ENCODE measurements around the gene PTPRM. TPM values are rescaled to one million over a fixed set of nuclear protein-coding genes. Genes with fewer than 3 reads are reported as not detected.

Gene PTPRM
- total and polyA plus RNA-seq, 2 of the 4 experiments (the other 2 are of a cell fraction), result 28.3 to 51.2 TPM

DNA sequence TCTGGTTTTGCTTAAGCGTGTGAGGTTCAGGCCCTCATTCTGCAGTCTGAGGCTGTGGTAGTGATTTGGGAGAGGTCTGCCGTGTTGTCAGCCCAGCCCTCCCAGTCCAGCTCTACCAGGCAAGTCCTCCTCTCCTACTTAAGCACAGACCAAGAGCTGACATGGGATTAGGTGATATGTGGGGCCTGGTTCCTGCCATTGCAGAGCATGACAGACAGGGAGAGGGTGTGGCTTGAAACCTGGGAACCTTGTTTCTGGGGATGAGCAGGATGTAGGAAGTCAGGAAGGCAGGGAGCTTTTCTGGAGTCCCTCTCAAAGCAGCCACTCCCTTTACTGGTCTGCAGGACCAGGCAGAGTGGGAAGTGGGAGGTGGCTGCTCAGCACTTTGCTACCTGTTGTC lies 38.6 kb downstream of the PTPRM start:
- H3K4me2 ChIP-seq (ENCODE audit: low read depth, low read length), result no peak overlapping the region
- H3K14ac ChIP-seq (replicated peaks; ENCODE audit: low read depth, low read length), result no peak overlapping the region
- no peaks in the 10 kb centered on the region for H3K36me3 ChIP-seq (ENCODE audit: control insufficient read depth, insufficient read depth, low read length)
- H3K9me3 ChIP-seq (ENCODE audit: control insufficient read depth, insufficient read depth, low read length), result no peaks in the 10 kb centered on the region
- H3K9ac ChIP-seq (ENCODE audit: low read depth, low read length), result no peak overlapping the region
- no peak for TF ChIP-seq BHLHE40 (IDR thresholded peaks at IDR 0.05; ENCODE audit: low read depth, low read length)
- no peak for TF ChIP-seq RCOR1 (IDR thresholded peaks at IDR 0.05; ENCODE audit: insufficient replicate concordance, low read length)
- H3K27me3 ChIP-seq (ENCODE audit: control insufficient read depth, insufficient read depth, low read length), result no peaks in the 10 kb centered on the region
- dilution Hi-C loops (cut with HindIII; ENCODE audit: low sequenced_read_pairs, unreplicated experiment) (no loop called here), intact Hi-C loops (cut with micrococcal nuclease) (no loop called here), in situ Hi-C loops (cut with MboI; ENCODE audit: low sequenced_read_pairs) (no loop called here)
- H2AFZ ChIP-seq (replicated peaks; ENCODE audit: low read length, poor library complexity), result no peak overlapping the region
- 0 out of 2 replicates have a peak overlapping the region, but pooled peaks have one; percentile 14 for H2AK5ac ChIP-seq (ENCODE audit: low read depth, low read length)
- peaks cover 17% of the 10 kb centered on the region; the same call in 1 of the 2 replicates for H4K20me1 ChIP-seq (ENCODE audit: insufficient read depth, low read length)
- ChIA-PET POLR2A (ENCODE audit: unreplicated experiment) (no interaction called here), CTCF (interaction anchor here (1.6 kb wide), 1 partner anchor 28 kb away, joined by 3 read pairs; no protein-coding TSS in a partner anchor)
- H2BK15ac ChIP-seq (ENCODE audit: low read depth, low read length), result no peak overlapping the region
- no peak for ATAC-seq (ENCODE audit: low read depth)
- H3K27ac ChIP-seq (ENCODE audit: insufficient read depth, low read length), result no peak overlapping the region
- peaks cover 25% of the 10 kb centered on the region for H3K4me1 ChIP-seq (ENCODE audit: control insufficient read depth, insufficient read depth, low read length)
- WGBS, 2 experiments (ENCODE audit: extremely low coverage in 2 of 2, insufficient read length in 1 of 2), result no CpG with 5 or more reads among the region's 2 CpGs
- peaks cover 21 to 67% of the 10 kb centered on the region in 2 experiments for H3K79me1 ChIP-seq (ENCODE audit: low read depth in 1 of 2, low read length in 2 of 2)
- H3K4ac ChIP-seq (ENCODE audit: low read depth, low read length), result no peak overlapping the region
- H3K9me1 ChIP-seq (ENCODE audit: insufficient read depth, low read length), result peaks cover 20% of the 10 kb centered on the region
- no peak overlapping the region for H4K8ac ChIP-seq (ENCODE audit: low read depth in 2 of 2, low read length in 2 of 2)
- H3K4me3 ChIP-seq (ENCODE audit: insufficient read depth, low read depth, low read length), result no peak overlapping the region
- H2BK20ac ChIP-seq (ENCODE audit: low read depth, low read length), result no peak overlapping the region
- H3K18ac ChIP-seq (ENCODE audit: low read depth, low read length), result no peak overlapping the region
- DNase-seq, result no peak
- BruUV-seq (replicated peaks), result no TSS peak
- H3K23ac ChIP-seq (ENCODE audit: low read depth, low read length), result no peak overlapping the region
- no peak overlapping the region for H2BK120ac ChIP-seq (ENCODE audit: low read depth, low read length)
- H4K5ac ChIP-seq (ENCODE audit: low read depth, low read length), result no peak overlapping the region
- H4K91ac ChIP-seq (ENCODE audit: insufficient read depth, low read depth, low read length), result no peak overlapping the region
- H2AK9ac ChIP-seq (replicated peaks; ENCODE audit: low read depth, low read length, poor library complexity), result no peak overlapping the region
- no peak overlapping the region for H3K56ac ChIP-seq (ENCODE audit: extremely low read depth, insufficient read depth, low read length)
- no peak overlapping the region for H2BK5ac ChIP-seq (ENCODE audit: low read depth, low read length, poor library complexity, severe bottlenecking)
